NCI-H187 treated with DMSO at 0.1 percent for 48 hours (cell line): Measurements from ENCODE around the gene RNF19B.
"Not testable (repeated sequence)": the region's sequence is repeated elsewhere in the genome, so short reads cannot be mapped to it uniquely, and the experiment has no call there.

Experiments
- DNase-seq: peaks from one replicate; lab custom pipeline; 2025; lab: John Stamatoyannopoulos, UW

The RNF19B gene

GRCh38 chr1:32991819-32992488, 27.3 kb upstream of the RNF19B start:
- DNase-seq, result no peak

- no peak for DNase-seq
These were observed 26.8 kb upstream of the RNF19B start for GRCh38 chr1:32991386-32991785.

GRCh38 chr1:32990887-32991286, 26.3 kb upstream of the RNF19B start:
- no peak for DNase-seq

GRCh38 chr1:32989160-32990050, 24.8 kb upstream of the RNF19B start:
- no peak for DNase-seq

- DNase-seq, result no peak
These were observed 24.1 kb upstream of the RNF19B start for GRCh38 chr1:32988665-32989064.

- no peak for DNase-seq
These were observed 20.6 kb upstream of the RNF19B start for GRCh38 chr1:32985226-32985625.

GRCh38 chr1:32984455-32985171, 20.0 kb upstream of the RNF19B start:
- no peak for DNase-seq

GRCh38 chr1:32984090-32984454, 19.5 kb upstream of the RNF19B start:
- DNase-seq, result no peak

- DNase-seq, result no peak
These were observed 18.4 kb upstream of the RNF19B start for GRCh38 chr1:32983020-32983419.

GRCh38 chr1:32981003-32981901, 16.6 kb upstream of the RNF19B start:
- no peak for DNase-seq

- no peak for DNase-seq
These were observed 15.5 kb upstream of the RNF19B start for GRCh38 chr1:32980080-32980479.

GRCh38 chr1:32978854-32979253, 14.2 kb upstream of the RNF19B start:
- DNase-seq, result no peak

GRCh38 chr1:32977546-32978087, 13.0 kb upstream of the RNF19B start:
- DNase-seq, result no peak

- not testable (repeated sequence) for DNase-seq
These were observed 10.4 kb upstream of the RNF19B start for GRCh38 chr1:32975055-32975454.

GRCh38 chr1:32973458-32973857, 8.8 kb upstream of the RNF19B start:
- DNase-seq, result not testable (repeated sequence)

GRCh38 chr1:32972814-32973428, 8.3 kb upstream of the RNF19B start:
- peak; percentile 31 for DNase-seq

- DNase-seq, result no peak
These were observed 7.0 kb upstream of the RNF19B start for GRCh38 chr1:32971576-32971975.

GRCh38 chr1:32971156-32971555, 6.5 kb upstream of the RNF19B start:
- DNase-seq, result no peak

- DNase-seq, result no peak
These were observed 5.0 kb upstream of the RNF19B start for GRCh38 chr1:32969566-32969965.

- DNase-seq, result no peak
These were observed 3.4 kb upstream of the RNF19B start for GRCh38 chr1:32967888-32968568.
